DND-41 (cell line): ENCODE data around the gene TRPV5.

Experiments used
- ATAC-seq: fragments of 200-7000 bp; cut with Tn5 transposase; 3 replicates; pipeline ENCODE4 v1.9.1; 2021; ENCODE audit warnings: low read depth; ENCODE audit not compliant: insufficient read depth
- DNase-seq: peaks from one replicate; pipeline ENCODE4 v3.0.0-alpha.2; 2020
- H2AFZ ChIP-seq: 2 replicates; pipeline ENCODE4 v1.6.0; 2012; ENCODE audit warnings: low read depth, low read length
- H3K27ac ChIP-seq: 2 replicates; pipeline ENCODE4 v1.5.1; 2012; ENCODE audit warnings: low read length, inconsistent platforms
- H3K27me3 ChIP-seq: fragments of 200-600 bp; sonication (generic); 2 replicates; pipeline ENCODE4 v1.6.0; 2012; ENCODE audit warnings: low read length, mild to moderate bottlenecking, inconsistent platforms; ENCODE audit not compliant: insufficient read depth, poor library complexity
- H3K36me3 ChIP-seq: 2 replicates; pipeline ENCODE4 v1.5.1; 2012; ENCODE audit warnings: low read length, inconsistent platforms; ENCODE audit not compliant: insufficient read depth
- H3K4me1 ChIP-seq: 2 replicates; pipeline ENCODE4 v1.5.1; 2012; ENCODE audit warnings: mild to moderate bottlenecking, low read length; ENCODE audit not compliant: insufficient read depth
- H3K4me2 ChIP-seq: 2 replicates; pipeline ENCODE4 v1.6.0; 2012; ENCODE audit warnings: mild to moderate bottlenecking, moderate library complexity, low read length, inconsistent platforms; ENCODE audit not compliant: insufficient read depth
- H3K4me3 ChIP-seq, 2 experiments: fragments of 200-600 bp in 1 of 2; shearing (Covaris generic) in 1 of 2; 2 replicates each; pipeline ENCODE4 v1.5.1; 2012 to 2016; ENCODE audit warnings: inconsistent platforms in 2 of 2, low read length in 2 of 2, mild to moderate bottlenecking in 2 of 2, low read depth in 1 of 2, moderate library complexity in 1 of 2
- H3K79me2 ChIP-seq: 2 replicates; pipeline ENCODE4 v1.6.0; 2012; ENCODE audit warnings: low read length, inconsistent platforms; ENCODE audit not compliant: insufficient read depth
- H3K9ac ChIP-seq: 2 replicates; pipeline ENCODE4 v1.6.0; 2012; ENCODE audit warnings: low read depth, mild to moderate bottlenecking, inconsistent platforms, low read length, moderate library complexity
- H3K9me3 ChIP-seq: 2 replicates; pipeline ENCODE4 v1.5.1; 2012; ENCODE audit warnings: low read length, moderate library complexity, mild to moderate bottlenecking, inconsistent platforms; ENCODE audit not compliant: insufficient read depth, severe bottlenecking
- H4K20me1 ChIP-seq: 2 replicates; pipeline ENCODE4 v1.6.0; 2012; ENCODE audit warnings: low read length; ENCODE audit not compliant: insufficient read depth
- EZH2 ChIP-seq: IDR thresholded peaks from 3 replicates; pipeline ENCODE4 v1.6.1; 2012; ENCODE audit warnings: borderline replicate concordance, low read depth, mild to moderate bottlenecking, moderate library complexity, low read length, inconsistent platforms; ENCODE audit not compliant: severe bottlenecking
- TF ChIP-seq, protein P1 (sequence below): IDR thresholded peaks from 2 replicates; pipeline ENCODE4 v1.5.1; 2012; ENCODE audit warnings: borderline replicate concordance, low read length, moderate library complexity, mild to moderate bottlenecking; ENCODE audit not compliant: poor library complexity, severe bottlenecking; ENCODE audit errors: extremely low read depth

Gene TRPV5

DNA sequence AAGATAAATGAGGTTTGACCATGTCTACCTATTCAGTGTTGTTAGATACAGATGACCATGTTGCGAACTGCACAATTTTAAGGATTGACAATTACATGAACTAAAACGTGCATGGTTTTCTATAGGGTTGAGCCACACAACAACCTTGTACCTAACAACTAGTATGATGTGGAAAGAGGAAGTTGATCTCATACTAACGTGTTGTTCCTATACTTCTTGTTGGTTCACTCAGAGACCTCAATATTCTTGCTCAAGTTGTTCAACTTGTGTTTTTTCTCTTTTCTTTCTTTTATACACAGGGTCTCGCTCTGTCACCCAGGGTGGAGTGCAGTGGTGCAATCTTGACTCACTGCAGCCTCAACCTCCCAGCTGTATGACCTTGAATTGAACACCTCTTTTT is 34.7 kb upstream of the TRPV5 start:
- Histone ChIP-seq H4K20me1 (no peaks in the 10 kb centered on the region), H3K27ac (no peak overlapping the region), H3K4me1 (no peaks in the 10 kb centered on the region), H3K9ac (no peak overlapping the region), H3K27me3 (peaks cover 3% of the 10 kb centered on the region), H3K9me3 (no peaks in the 10 kb centered on the region), H3K79me2 (no peaks in the 10 kb centered on the region), H2AFZ (no peak overlapping the region), H3K4me3 (no peak overlapping the region), H3K36me3 (no peaks in the 10 kb centered on the region), H3K4me2 (no peak overlapping the region)
- TF ChIP-seq, protein P1, sequence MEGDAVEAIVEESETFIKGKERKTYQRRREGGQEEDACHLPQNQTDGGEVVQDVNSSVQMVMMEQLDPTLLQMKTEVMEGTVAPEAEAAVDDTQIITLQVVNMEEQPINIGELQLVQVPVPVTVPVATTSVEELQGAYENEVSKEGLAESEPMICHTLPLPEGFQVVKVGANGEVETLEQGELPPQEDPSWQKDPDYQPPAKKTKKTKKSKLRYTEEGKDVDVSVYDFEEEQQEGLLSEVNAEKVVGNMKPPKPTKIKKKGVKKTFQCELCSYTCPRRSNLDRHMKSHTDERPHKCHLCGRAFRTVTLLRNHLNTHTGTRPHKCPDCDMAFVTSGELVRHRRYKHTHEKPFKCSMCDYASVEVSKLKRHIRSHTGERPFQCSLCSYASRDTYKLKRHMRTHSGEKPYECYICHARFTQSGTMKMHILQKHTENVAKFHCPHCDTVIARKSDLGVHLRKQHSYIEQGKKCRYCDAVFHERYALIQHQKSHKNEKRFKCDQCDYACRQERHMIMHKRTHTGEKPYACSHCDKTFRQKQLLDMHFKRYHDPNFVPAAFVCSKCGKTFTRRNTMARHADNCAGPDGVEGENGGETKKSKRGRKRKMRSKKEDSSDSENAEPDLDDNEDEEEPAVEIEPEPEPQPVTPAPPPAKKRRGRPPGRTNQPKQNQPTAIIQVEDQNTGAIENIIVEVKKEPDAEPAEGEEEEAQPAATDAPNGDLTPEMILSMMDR, result no peak
- TF ChIP-seq EZH2, result no peak
- ATAC-seq, result no peak
- DNase-seq, result no peak

- H4K20me1 ChIP-seq, result no peaks in the 10 kb centered on the region
- no peaks in the 10 kb centered on the region for H3K4me1 ChIP-seq
- no peaks in the 10 kb centered on the region for H3K79me2 ChIP-seq
- no peak overlapping the region for H3K9ac ChIP-seq
- ATAC-seq (no peak), DNase-seq (no peak)
- H3K9me3 ChIP-seq, result no peaks in the 10 kb centered on the region
- no peaks in the 10 kb centered on the region for H3K36me3 ChIP-seq
- H3K27ac ChIP-seq, result no peak overlapping the region
- no peak overlapping the region for H3K4me3 ChIP-seq
- TF ChIP-seq EZH2, result no peak
- TF ChIP-seq, protein P1, result no peak
- no peak overlapping the region for H2AFZ ChIP-seq
- no peak overlapping the region for H3K4me2 ChIP-seq
- peaks cover 3% of the 10 kb centered on the region for H3K27me3 ChIP-seq
These were observed 31.1 kb upstream of the TRPV5 start for GRCh38 chr7:142964502-142965246.

DNA sequence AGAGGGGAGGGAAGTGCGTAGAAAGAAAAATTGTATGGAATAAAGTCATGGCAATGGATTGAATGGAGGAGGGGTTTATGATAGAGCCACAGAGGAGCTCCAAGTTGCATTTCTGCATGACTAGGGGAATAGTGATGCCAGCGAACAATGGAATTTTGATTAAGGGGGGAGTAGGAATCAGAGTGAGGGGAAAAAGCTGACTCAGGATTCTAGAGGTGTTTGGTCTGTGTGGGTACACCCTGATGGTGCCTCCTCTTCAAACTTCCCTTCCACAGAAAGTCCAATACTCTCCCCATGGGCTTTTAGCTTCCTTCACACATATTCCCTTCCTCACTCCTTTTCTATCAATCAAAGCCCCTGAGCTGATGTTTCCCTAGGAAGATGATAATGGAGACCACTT is 30.4 kb upstream of the TRPV5 start:
- ATAC-seq, result no peak
- H3K27me3 ChIP-seq, result peaks cover 3% of the 10 kb centered on the region
- DNase-seq, result no peak
- H3K4me2 ChIP-seq, result no peak overlapping the region
- H3K9ac ChIP-seq, result no peak overlapping the region
- no peaks in the 10 kb centered on the region for H3K4me1 ChIP-seq
- no peak overlapping the region for H3K4me3 ChIP-seq
- TF ChIP-seq EZH2, result no peak
- TF ChIP-seq, protein P1, result no peak
- H3K27ac ChIP-seq, result no peak overlapping the region
- no peak overlapping the region for H2AFZ ChIP-seq
- H3K79me2 ChIP-seq, result no peaks in the 10 kb centered on the region
- H3K9me3 ChIP-seq, result no peaks in the 10 kb centered on the region
- no peaks in the 10 kb centered on the region for H3K36me3 ChIP-seq
- no peaks in the 10 kb centered on the region for H4K20me1 ChIP-seq

DNA sequence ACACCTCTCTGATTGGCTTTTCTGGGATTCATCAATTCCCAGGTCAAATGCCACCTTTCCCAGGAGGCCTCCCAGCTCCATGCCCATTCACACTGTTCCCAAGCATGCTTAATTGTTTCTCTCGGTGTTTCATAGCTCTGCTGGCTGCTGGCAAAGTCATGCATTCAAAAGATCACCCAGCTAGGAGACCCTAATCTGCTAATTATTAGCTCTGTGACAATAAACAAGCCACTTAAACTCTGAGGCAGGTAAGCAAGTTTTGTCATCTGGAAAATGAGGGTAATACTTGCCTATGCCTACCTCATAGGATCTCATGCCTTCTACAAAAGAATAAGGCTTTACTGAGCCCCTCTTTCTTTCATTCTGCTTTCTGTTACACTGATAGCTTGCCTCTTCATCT is 29.4 kb upstream of the TRPV5 start:
- Histone ChIP-seq H3K36me3 (no peaks in the 10 kb centered on the region), H3K4me3 (no peak overlapping the region), H3K9me3 (no peaks in the 10 kb centered on the region), H4K20me1 (no peaks in the 10 kb centered on the region), H2AFZ (no peak overlapping the region), H3K27ac (no peak overlapping the region), H3K4me2 (no peak overlapping the region), H3K27me3 (peaks cover 3% of the 10 kb centered on the region), H3K9ac (no peak overlapping the region), H3K4me1 (no peaks in the 10 kb centered on the region), H3K79me2 (no peaks in the 10 kb centered on the region)
- DNase-seq (no peak), ATAC-seq (no peak)
- TF ChIP-seq, protein P1, result no peak
- TF ChIP-seq EZH2, result no peak
